AG04449 (cell line): ENCODE measurements around the gene PRR3.

Source experiments
- CTCF ChIA-PET: fragments of 350-600 bp; formaldehyde crosslinking; extraction: SDS; loops from one replicate; lab custom pipeline; 2021; ENCODE audit warnings: antibody characterized with exemption; lab: Yijun Ruan, JAX
- POLR2A ChIA-PET: fragments of 400-600, 350-600 bp; formaldehyde crosslinking; extraction: SDS; loops from one replicate; lab custom pipeline; 2020; ENCODE audit warnings: antibody characterized with exemption, inconsistent platforms; lab: Yijun Ruan, JAX
- DNase-seq: peaks from one replicate; pipeline ENCODE4 v3.0.0-alpha.2; 2010; ENCODE audit warnings: low read depth, low spot score
- H3K4me3 ChIP-seq: 2 replicates; pipeline ENCODE4 v1.5.1; 2011; ENCODE audit warnings: low read depth, mild to moderate bottlenecking, control low read depth, low read length
- CTCF ChIP-seq: IDR thresholded peaks from one replicate; pipeline ENCODE4 v1.5.1; 2011; ENCODE audit warnings: mild to moderate bottlenecking, moderate library complexity, low read length, control low read depth, inconsistent platforms; ENCODE audit not compliant: insufficient read depth; ENCODE audit errors: missing control alignments

PRR3 gene

GRCh38 chr6:30571075-30571761, 14.1 kb downstream of the PRR3 start, which contains the start of gene ABCF1:
Gene ABCF1 (plus strand): TSS chr6:30571442. CDS start chr6:30571488, 46 bp downstream.
- DNase-seq, result peak; percentile 56
- H3K4me3 ChIP-seq, result peak within 1 kb of the TSS; percentile 98
- no peak for TF ChIP-seq CTCF
- ChIA-PET CTCF (interaction anchor here (1.6 to 2.6 kb wide), 5 partner anchors 12 to 89 kb away, joined by 5 to 18 read pairs (median 8); no protein-coding TSS in a partner anchor), POLR2A (interaction anchor here (0.7 to 1.1 kb wide), 5 partner anchors 10 to 165 kb away, joined by 3 read pairs; no protein-coding TSS in a partner anchor)

GRCh38 chr6:30571762-30572082, 14.6 kb downstream of the PRR3 start:
- TF ChIP-seq CTCF, result no peak
- H3K4me3 ChIP-seq, result peak overlapping the region; percentile 98
- ChIA-PET POLR2A (interaction anchor here (0.8 to 1.0 kb wide), 3 partner anchors 10 to 25 kb away, joined by 3 read pairs; no protein-coding TSS in a partner anchor), CTCF (interaction anchor here (2.6 kb wide), 1 partner anchor 90 kb away, joined by 9 read pairs; no protein-coding TSS in a partner anchor)
- no peak for DNase-seq

DNA sequence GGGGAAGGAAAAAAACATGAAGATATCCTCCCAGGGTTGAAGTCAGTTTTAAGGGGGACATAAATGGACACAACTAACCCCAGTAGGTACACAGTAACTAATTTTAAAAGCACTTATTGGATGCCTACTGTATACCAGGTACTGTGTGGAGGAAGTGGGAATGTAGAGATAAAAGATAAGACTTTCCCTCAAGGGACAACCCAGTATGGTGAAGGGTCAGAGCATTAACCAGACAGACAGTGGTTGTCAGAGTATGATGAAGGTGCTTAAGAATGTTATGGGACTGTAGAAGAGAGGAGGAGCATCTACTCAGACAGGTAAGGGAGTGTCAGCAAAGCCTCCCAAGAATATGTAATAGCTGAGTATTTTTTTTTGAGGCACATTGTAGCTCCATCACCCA, 15.1 kb downstream of the PRR3 start:
- CTCF ChIA-PET, result interaction anchor here (0.6 kb wide), 1 partner anchor 89 kb away, joined by 3 read pairs; no protein-coding TSS in a partner anchor
- POLR2A ChIA-PET, result no interaction called here

DNA sequence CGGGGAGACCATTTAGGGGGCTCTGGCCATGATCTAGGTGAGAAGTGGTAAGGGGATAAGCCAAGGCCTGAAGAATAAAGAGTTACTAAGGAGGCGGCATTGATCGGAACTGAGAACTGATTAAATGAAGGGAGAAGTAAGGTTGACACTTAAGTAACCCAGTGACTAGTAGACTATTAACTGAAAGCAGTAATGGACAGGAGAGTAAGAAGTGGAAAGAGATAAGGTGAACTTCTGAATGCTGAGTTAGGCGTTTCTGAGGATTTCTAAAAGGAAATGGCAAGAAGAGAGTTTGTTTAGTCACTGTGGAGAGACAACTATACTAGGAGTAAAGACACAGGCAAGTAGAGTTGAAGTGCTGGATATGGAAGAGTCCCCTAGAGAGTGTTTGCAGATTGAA, 16.0 kb downstream of the PRR3 start:
- H3K4me3 ChIP-seq, result no peak overlapping the region
- no peak for TF ChIP-seq CTCF
- ChIA-PET POLR2A (no interaction called here), CTCF (interaction anchor here (1.0 to 1.4 kb wide), 4 partner anchors 13 to 32 kb away, joined by 3 to 8 read pairs (median 6); no protein-coding TSS in a partner anchor)
- no peak for DNase-seq

More for the DNA sequence above, 15.1 kb downstream of the PRR3 start:
- no peak for TF ChIP-seq CTCF
- DNase-seq, result no peak
- peak overlapping the region; percentile 98 for H3K4me3 ChIP-seq

GRCh38 chr6:30578051-30578450, 21.0 kb downstream of the PRR3 start:
- H3K4me3 ChIP-seq, result no peak overlapping the region
- no peak for DNase-seq
- no peak for TF ChIP-seq CTCF
- POLR2A ChIA-PET, result interaction anchor here (1.0 to 1.4 kb wide), 2 partner anchors 19 to 20 kb away, joined by 3 to 4 read pairs; no protein-coding TSS in a partner anchor
- CTCF ChIA-PET, result interaction anchor here (1.0 to 1.4 kb wide), 2 partner anchors 19 to 101 kb away, joined by 4 to 6 read pairs; no protein-coding TSS in a partner anchor

DNA sequence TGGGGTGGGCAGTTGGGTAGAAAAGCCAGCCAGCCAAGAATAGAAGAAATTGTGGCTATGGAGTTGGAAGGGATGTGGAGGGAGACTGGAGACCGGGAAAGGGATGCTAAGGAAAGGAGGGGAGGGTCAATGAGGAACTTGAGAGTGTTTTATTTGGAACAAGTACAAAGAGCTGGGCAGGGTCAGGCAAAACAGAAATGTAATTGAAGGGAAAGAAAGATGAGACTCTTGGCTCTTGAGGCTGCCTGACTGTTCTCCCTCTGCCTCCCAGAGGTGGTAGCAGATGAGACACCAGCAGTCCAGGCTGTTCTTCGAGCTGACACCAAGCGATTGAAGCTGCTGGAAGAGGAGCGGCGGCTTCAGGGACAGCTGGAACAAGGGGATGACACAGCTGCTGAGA, 26.8 kb downstream of the PRR3 start:
- POLR2A ChIA-PET, result interaction anchor here (1.1 kb wide), 1 partner anchor 29 kb away, joined by 3 read pairs; no protein-coding TSS in a partner anchor

More for the DNA sequence above, 26.8 kb downstream of the PRR3 start:
- CTCF ChIA-PET, result interaction anchor here (0.7 to 0.8 kb wide), 2 partner anchors 13 to 14 kb away, joined by 3 to 4 read pairs; no protein-coding TSS in a partner anchor
- no peak for TF ChIP-seq CTCF
- no peak overlapping the region for H3K4me3 ChIP-seq
- no peak for DNase-seq
